ENCODE data around the gene ESR2.
"Not testable (repeated sequence)": the region's sequence is repeated elsewhere in the genome, so short reads cannot be mapped to it uniquely, and the experiment has no call there.

The ESR2 gene

GRCh38 chr14:64220056-64220455 is 74.1 kb downstream of the ESR2 start:
- DNase-seq: no peak

- no peak for DNase-seq
Measured at GRCh38 chr14:64218344-64219240, 75.6 kb downstream of the ESR2 start.

GRCh38 chr14:64217834-64218233 is 76.3 kb downstream of the ESR2 start:
- no peak for DNase-seq

GRCh38 chr14:64217308-64217707 is 76.9 kb downstream of the ESR2 start:
- no peak for DNase-seq

GRCh38 chr14:64215978-64216377 is 78.2 kb downstream of the ESR2 start:
- DNase-seq: no peak

GRCh38 chr14:64215274-64215673 is 78.9 kb downstream of the ESR2 start:
- no peak for DNase-seq

GRCh38 chr14:64213853-64214570 is 80.2 kb downstream of the ESR2 start:
- no peak for DNase-seq

GRCh38 chr14:64213086-64213485 is 81.1 kb downstream of the ESR2 start:
- no peak for DNase-seq

GRCh38 chr14:64212666-64213065 is 81.5 kb downstream of the ESR2 start:
- DNase-seq: no peak

- DNase-seq: not testable (repeated sequence)
Measured at GRCh38 chr14:64210912-64211311, 83.3 kb downstream of the ESR2 start.

- DNase-seq: no peak
Measured at GRCh38 chr14:64210216-64210615, 84.0 kb downstream of the ESR2 start.

GRCh38 chr14:64209444-64210131 is 84.6 kb downstream of the ESR2 start:
- DNase-seq: no peak

GRCh38 chr14:64208981-64209380 is 85.2 kb downstream of the ESR2 start:
- no peak for DNase-seq

GRCh38 chr14:64208261-64208660 is 85.9 kb downstream of the ESR2 start:
- DNase-seq: no peak

GRCh38 chr14:64203366-64204006 is 90.7 kb downstream of the ESR2 start:
- DNase-seq: no peak

GRCh38 chr14:64202716-64203115 is 91.5 kb downstream of the ESR2 start:
- no peak for DNase-seq

- DNase-seq: no peak
Measured at GRCh38 chr14:64201921-64202545, 92.1 kb downstream of the ESR2 start.

GRCh38 chr14:64201296-64201695 is 92.9 kb downstream of the ESR2 start:
- DNase-seq: no peak

GRCh38 chr14:64200170-64200569 is 94.0 kb downstream of the ESR2 start:
- DNase-seq: no peak

- DNase-seq: no peak
Measured at GRCh38 chr14:64198486-64198885, 95.7 kb downstream of the ESR2 start.

GRCh38 chr14:64197996-64198395 is 96.2 kb downstream of the ESR2 start:
- DNase-seq: no peak

GRCh38 chr14:64196814-64197411 is 97.3 kb downstream of the ESR2 start:
- DNase-seq: no peak

All from 8988T (cell line).